Measurements from ENCODE around the gene THSD1. TPM values are rescaled to one million over a fixed set of nuclear protein-coding genes. Genes with fewer than 3 reads are reported as not detected.

THSD1 gene
- total RNA-seq, 2 donors from 2014 or later, result 5.5 to 8.0 TPM

GRCh38 chr13:52393572-52394357 lies 12.2 kb downstream of the THSD1 start:
- 82% methylated on average over 8 of the region's 8 CpGs for WGBS

GRCh38 chr13:52387721-52388120 lies 18.3 kb downstream of the THSD1 start:
- H3K4me3 ChIP-seq, result no peak overlapping the region
- intact Hi-C loops (cut with DNase I), result no loop called here

More at GRCh38 chr13:52393572-52394357, 12.2 kb downstream of the THSD1 start:
- Histone ChIP-seq H3K4me1 (replicated peaks) (no peaks in the 10 kb centered on the region), H3K36me3 (no peaks in the 10 kb centered on the region), H3K9me3 (no peaks in the 10 kb centered on the region), H3K4me3 (no peak overlapping the region), H3K27ac (no peak overlapping the region), H3K27me3 (replicated peaks; ENCODE audit: insufficient read depth) (no peaks in the 10 kb centered on the region)
- no peak for TF ChIP-seq POLR2A (IDR thresholded peaks at IDR 0.05)
- TF ChIP-seq CTCF (IDR thresholded peaks at IDR 0.05), result no peak
- TF ChIP-seq POLR2AphosphoS5 (IDR thresholded peaks at IDR 0.05), result no peak
- DNase-seq (ENCODE audit: low spot score), result no peak
- intact Hi-C loops (cut with DNase I), result no loop called here

GRCh38 chr13:52385870-52386269 lies 20.1 kb downstream of the THSD1 start:
- WGBS, result 87% methylated on average over 4 of the region's 4 CpGs
- TF ChIP-seq POLR2AphosphoS5 (IDR thresholded peaks at IDR 0.05) (no peak), CTCF (IDR thresholded peaks at IDR 0.05) (no peak), POLR2A (IDR thresholded peaks at IDR 0.05) (no peak)
- H3K36me3 ChIP-seq, result no peaks in the 10 kb centered on the region
- H3K27ac ChIP-seq, result no peak overlapping the region
- H3K27me3 ChIP-seq (replicated peaks; ENCODE audit: insufficient read depth), result no peaks in the 10 kb centered on the region
- intact Hi-C loops (cut with DNase I), result no loop called here
- H3K9me3 ChIP-seq, result no peaks in the 10 kb centered on the region
- H3K4me1 ChIP-seq (replicated peaks), result no peaks in the 10 kb centered on the region
- H3K4me3 ChIP-seq, result no peak overlapping the region
- no peak for DNase-seq (ENCODE audit: low spot score)

More at GRCh38 chr13:52387721-52388120, 18.3 kb downstream of the THSD1 start:
- H3K4me1 ChIP-seq (replicated peaks), result no peaks in the 10 kb centered on the region
- TF ChIP-seq POLR2AphosphoS5 (IDR thresholded peaks at IDR 0.05) (no peak), POLR2A (IDR thresholded peaks at IDR 0.05) (no peak), CTCF (IDR thresholded peaks at IDR 0.05) (no peak)
- H3K27me3 ChIP-seq (replicated peaks; ENCODE audit: insufficient read depth), result no peaks in the 10 kb centered on the region
- H3K36me3 ChIP-seq, result no peaks in the 10 kb centered on the region
- no peak for DNase-seq (ENCODE audit: low spot score)
- H3K27ac ChIP-seq, result no peak overlapping the region
- no peaks in the 10 kb centered on the region for H3K9me3 ChIP-seq

DNA sequence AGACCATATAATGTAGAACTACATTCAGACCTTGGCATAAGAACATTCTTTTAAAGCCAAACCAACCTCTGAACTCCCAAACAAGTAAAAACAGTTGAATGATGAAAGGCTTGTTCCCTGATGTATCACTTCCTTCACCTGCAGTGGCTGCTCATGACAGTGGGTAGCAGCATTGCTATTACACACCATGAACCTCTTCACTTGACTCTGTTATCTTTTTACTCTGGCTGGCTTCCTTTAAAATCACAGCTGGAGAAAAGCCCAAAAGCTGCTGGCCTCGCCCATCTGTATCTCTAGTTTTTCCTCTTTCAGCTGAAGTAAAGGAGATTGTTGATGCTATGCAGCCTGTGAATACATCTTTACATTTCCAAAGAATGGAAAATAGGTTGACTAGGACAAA lies 22.6 kb downstream of the THSD1 start:
- 85% methylated on average over 1 of the region's 1 CpG for WGBS
- no peak for DNase-seq (ENCODE audit: low spot score)
- Histone ChIP-seq H3K27ac (no peak overlapping the region), H3K27me3 (replicated peaks; ENCODE audit: insufficient read depth) (no peaks in the 10 kb centered on the region), H3K4me1 (replicated peaks) (no peaks in the 10 kb centered on the region), H3K4me3 (no peak overlapping the region), H3K9me3 (no peaks in the 10 kb centered on the region), H3K36me3 (no peaks in the 10 kb centered on the region)
- intact Hi-C loops (cut with DNase I), result no loop called here
- TF ChIP-seq POLR2AphosphoS5 (IDR thresholded peaks at IDR 0.05) (no peak), CTCF (IDR thresholded peaks at IDR 0.05) (no peak), POLR2A (IDR thresholded peaks at IDR 0.05) (no peak)

DNA sequence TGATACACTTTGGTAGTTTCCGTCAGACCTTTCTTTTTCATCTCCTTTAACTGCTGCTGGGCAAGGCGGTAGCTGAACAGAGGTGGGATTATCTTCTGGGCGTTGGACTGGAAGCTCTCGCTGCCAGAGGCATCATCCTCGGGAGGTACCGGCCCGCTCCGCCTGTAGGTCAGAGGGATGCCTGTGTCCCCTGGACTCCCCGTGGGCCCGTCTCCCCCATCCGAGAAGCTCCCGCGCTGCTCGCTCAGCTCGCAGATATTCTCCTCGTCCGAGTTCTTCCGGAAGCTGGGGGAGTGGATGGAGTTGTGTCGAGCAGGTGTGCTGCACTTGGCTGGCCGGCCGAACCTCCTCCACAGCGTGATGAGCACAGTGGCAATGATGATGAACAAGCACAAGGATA lies 27.7 kb downstream of the THSD1 start:
- no peak for DNase-seq (ENCODE audit: low spot score)
- 98% methylated on average over 22 of the region's 22 CpGs for WGBS

More for the DNA sequence above, 27.7 kb downstream of the THSD1 start:
- TF ChIP-seq CTCF (IDR thresholded peaks at IDR 0.05) (no peak), POLR2AphosphoS5 (IDR thresholded peaks at IDR 0.05) (no peak), POLR2A (IDR thresholded peaks at IDR 0.05) (no peak)
- no peak overlapping the region for H3K27ac ChIP-seq
- H3K27me3 ChIP-seq (replicated peaks; ENCODE audit: insufficient read depth), result no peaks in the 10 kb centered on the region
- no peaks in the 10 kb centered on the region for H3K36me3 ChIP-seq
- no peak overlapping the region for H3K4me3 ChIP-seq
- intact Hi-C loops (cut with DNase I), result no loop called here
- peaks cover 3% of the 10 kb centered on the region for H3K4me1 ChIP-seq (replicated peaks)
- no peaks in the 10 kb centered on the region for H3K9me3 ChIP-seq
